H54 (cell line): ENCODE data around the gene NR4A3.

Source experiments
- DNase-seq: peaks from one replicate; pipeline ENCODE4 v3.0.0; 2011; ENCODE audit warnings: low spot score, mixed read lengths; ENCODE audit not compliant: insufficient read length
- FAIRE-seq: peaks from 3 replicates; lab custom pipeline; 2011; peaks lifted over from hg19 to GRCh38; lab: Jason Lieb, UNC
- POLR2A ChIP-seq: IDR thresholded peaks from 2 replicates; pipeline ENCODE4 v1.6.1; 2011; ENCODE audit warnings: low read depth, mild to moderate bottlenecking, low read length

Gene NR4A3

GRCh38 chr9:99820685-99821395 is 845 bp upstream of the NR4A3 start:
- FAIRE-seq (no peak), DNase-seq (peak; percentile 44)
- no peak for TF ChIP-seq POLR2A

GRCh38 chr9:99822109-99822805 is 572 bp downstream of the NR4A3 start:
- TF ChIP-seq POLR2A: no peak
- FAIRE-seq: no peak
- DNase-seq: peak; percentile 66

- DNase-seq (peak; percentile 79), FAIRE-seq (no peak)
- TF ChIP-seq POLR2A: no peak
Measured at GRCh38 chr9:99822806-99823591, 1.3 kb downstream of the NR4A3 start.

DNA sequence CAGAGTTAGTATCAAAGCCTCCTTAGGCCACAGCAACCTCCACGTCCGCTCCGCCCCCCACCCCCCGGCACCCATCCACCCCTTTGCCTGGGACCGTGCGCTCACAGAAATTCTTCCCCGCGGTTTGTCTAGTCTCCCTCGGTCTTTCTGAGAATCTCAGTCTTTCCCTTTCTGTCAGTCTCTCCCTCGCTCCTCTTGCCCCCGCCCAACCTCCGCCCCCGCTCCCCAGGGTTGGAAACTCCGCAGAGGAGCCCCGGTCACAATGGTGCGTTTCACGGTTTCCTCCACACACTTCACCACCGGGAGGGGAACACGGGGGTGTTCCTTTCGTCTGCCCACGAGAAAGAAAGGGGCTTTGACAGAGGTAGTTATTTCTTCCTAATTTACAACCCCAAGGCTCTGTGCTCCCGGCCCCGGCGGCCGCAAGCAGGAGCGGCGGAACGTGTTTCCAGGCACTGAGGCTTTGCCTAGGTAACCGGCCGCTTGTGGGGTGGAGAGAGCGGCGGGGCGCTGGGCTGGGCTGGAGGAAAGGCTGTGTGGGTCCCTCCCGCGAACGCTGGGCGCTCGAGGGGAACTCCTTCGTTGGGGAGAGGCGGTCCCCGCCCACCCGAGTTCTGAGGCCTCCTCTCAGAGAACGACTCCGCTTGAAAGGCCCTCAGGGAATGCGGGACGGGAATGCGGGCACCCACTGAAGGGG is 2.1 kb downstream of the NR4A3 start:
- FAIRE-seq: no peak
- no peak for TF ChIP-seq POLR2A
- DNase-seq: no peak

GRCh38 chr9:99824378-99825171 is 2.9 kb downstream of the NR4A3 start:
- FAIRE-seq (no peak), DNase-seq (peak; percentile 40)
- no peak for TF ChIP-seq POLR2A

GRCh38 chr9:99825172-99826046 is 3.7 kb downstream of the NR4A3 start:
- no peak for TF ChIP-seq POLR2A
- FAIRE-seq (no peak), DNase-seq (no peak)

- TF ChIP-seq POLR2A: no peak
- FAIRE-seq (no peak), DNase-seq (no peak)
Measured at GRCh38 chr9:99826579-99826978, 4.9 kb downstream of the NR4A3 start.

DNA sequence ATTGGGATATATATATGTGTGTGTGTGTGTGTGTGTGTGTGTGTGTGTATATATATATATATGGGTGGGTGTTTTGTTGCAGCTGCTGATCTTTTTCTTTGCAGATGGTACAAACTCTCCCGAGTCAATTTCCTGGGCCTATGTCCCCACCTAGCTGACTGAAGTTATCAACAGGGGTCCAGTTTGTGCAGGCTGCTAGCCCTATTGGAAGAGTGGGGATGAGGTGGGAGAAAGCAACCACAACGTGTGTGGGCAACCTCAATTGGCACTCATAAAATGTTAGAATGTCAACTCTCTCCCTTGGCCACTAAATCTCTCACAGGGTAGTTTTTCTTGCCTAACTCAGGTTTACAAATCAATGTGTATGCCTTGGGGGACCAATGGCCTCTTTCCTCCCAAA is 5.6 kb downstream of the NR4A3 start:
- FAIRE-seq (no peak), DNase-seq (no peak)
- no peak for TF ChIP-seq POLR2A

GRCh38 chr9:99828054-99828416 is 6.3 kb downstream of the NR4A3 start:
- DNase-seq: no peak
- FAIRE-seq: no peak
- no peak for TF ChIP-seq POLR2A

DNA sequence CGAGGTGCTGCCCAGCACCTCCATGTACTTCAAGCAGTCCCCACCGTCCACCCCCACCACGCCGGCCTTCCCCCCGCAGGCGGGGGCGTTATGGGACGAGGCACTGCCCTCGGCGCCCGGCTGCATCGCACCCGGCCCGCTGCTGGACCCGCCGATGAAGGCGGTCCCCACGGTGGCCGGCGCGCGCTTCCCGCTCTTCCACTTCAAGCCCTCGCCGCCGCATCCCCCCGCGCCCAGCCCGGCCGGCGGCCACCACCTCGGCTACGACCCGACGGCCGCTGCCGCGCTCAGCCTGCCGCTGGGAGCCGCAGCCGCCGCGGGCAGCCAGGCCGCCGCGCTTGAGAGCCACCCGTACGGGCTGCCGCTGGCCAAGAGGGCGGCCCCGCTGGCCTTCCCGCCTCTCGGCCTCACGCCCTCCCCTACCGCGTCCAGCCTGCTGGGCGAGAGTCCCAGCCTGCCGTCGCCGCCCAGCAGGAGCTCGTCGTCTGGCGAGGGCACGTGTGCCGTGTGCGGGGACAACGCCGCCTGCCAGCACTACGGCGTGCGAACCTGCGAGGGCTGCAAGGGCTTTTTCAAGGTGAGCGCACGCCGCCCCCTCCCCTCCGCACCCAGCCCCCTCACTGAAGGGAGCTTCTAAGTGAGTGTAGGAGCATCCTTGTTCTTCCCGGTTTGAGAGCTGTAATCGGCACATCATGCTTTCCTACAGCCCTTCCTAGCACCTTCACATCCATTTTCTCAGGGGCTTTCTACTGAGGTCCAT is 6.9 kb downstream of the NR4A3 start:
- no peak for TF ChIP-seq POLR2A
- FAIRE-seq (no peak), DNase-seq (no peak)

GRCh38 chr9:99831857-99832557 is 10.3 kb downstream of the NR4A3 start:
- DNase-seq: no peak
- peak; percentile 67 for FAIRE-seq

DNA sequence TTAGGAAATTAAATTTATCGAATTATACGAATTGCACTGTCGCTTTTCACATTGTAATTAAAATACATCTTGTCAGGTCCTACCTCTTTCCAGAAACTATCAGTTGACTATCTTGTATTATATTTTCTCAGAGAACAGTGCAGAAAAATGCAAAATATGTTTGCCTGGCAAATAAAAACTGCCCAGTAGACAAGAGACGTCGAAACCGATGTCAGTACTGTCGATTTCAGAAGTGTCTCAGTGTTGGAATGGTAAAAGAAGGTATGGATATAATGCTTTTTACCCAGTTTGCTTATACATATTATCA is 10.8 kb downstream of the NR4A3 start:
- no peak for FAIRE-seq
- no peak for TF ChIP-seq POLR2A
- DNase-seq: no peak

More at GRCh38 chr9:99831857-99832557, 10.3 kb downstream of the NR4A3 start:
- no peak for TF ChIP-seq POLR2A
